Panc1 (cell line): ENCODE results near the gene C1RL. TPM values are rescaled to one million over a fixed set of nuclear protein-coding genes. Genes with fewer than 3 reads are reported as not detected.

Experiments used
- ATAC-seq: fragments of 200-7000 bp; cut with Tn5 transposase; 2 replicates; pipeline ENCODE4 v1.9.1; 2020; ENCODE audit warnings: mild to moderate bottlenecking, moderate library complexity
- BruUV-seq: library from RNA; stranded (reverse); fragments of 400-500 nt; replicated peaks from 2 replicates; lab custom pipeline; 2021; lab: Mats Ljungman, UMichigan
- CTCF ChIA-PET: fragments of 300-600 bp; sonication (Branson Sonifier 250); formaldehyde crosslinking; loops from one replicate; lab custom pipeline; 2022; ENCODE audit warnings: antibody characterized with exemption; lab: Charles Lee
- POLR2A ChIA-PET: fragments of 300-600 bp; sonication (Branson Sonifier 250); formaldehyde crosslinking; loops from one replicate; lab custom pipeline; 2022; ENCODE audit warnings: antibody characterized with exemption; lab: Charles Lee
- DNase-seq: peaks from one replicate; pipeline ENCODE4 v3.0.0-alpha.2; 2010; ENCODE audit warnings: low read depth, low spot score
- H3K27ac ChIP-seq: 2 replicates; pipeline ENCODE4 v1.5.1; 2011; ENCODE audit warnings: mild to moderate bottlenecking, low read length, inconsistent platforms
- H3K27me3 ChIP-seq: fragments of 200-500 bp; sonication (Bioruptor generic); 2 replicates; pipeline ENCODE4 v1.6.0; 2014; ENCODE audit warnings: low read length, inconsistent platforms; ENCODE audit not compliant: control insufficient read depth, insufficient read depth
- H3K36me3 ChIP-seq: fragments of 200-500 bp; sonication (Bioruptor generic); 2 replicates; pipeline ENCODE4 v1.5.1; 2014; ENCODE audit warnings: inconsistent platforms, mild to moderate bottlenecking, low read length, moderate library complexity; ENCODE audit not compliant: control insufficient read depth, insufficient read depth
- H3K4me1 ChIP-seq: 2 replicates; pipeline ENCODE4 v1.5.1; 2011; ENCODE audit warnings: inconsistent platforms, mild to moderate bottlenecking, low read length, moderate library complexity; ENCODE audit not compliant: control insufficient read depth, insufficient read depth
- H3K4me3 ChIP-seq, 2 experiments: 2 replicates each; pipeline ENCODE4 v1.5.1; 2011 to 2012; ENCODE audit warnings: low read depth in 2 of 2, low read length in 2 of 2, mild to moderate bottlenecking in 2 of 2, inconsistent platforms in 1 of 2, moderate library complexity in 1 of 2
- H3K9me3 ChIP-seq: fragments of 200-500 bp; sonication (Bioruptor generic); 2 replicates; pipeline ENCODE4 v1.5.1; 2014; ENCODE audit warnings: low read depth, mild to moderate bottlenecking, inconsistent platforms, low read length, moderate library complexity; ENCODE audit not compliant: control insufficient read depth, insufficient read depth
- CTCF ChIP-seq: fragments of 450-650 bp; IDR thresholded peaks from 2 replicates; pipeline ENCODE4 v1.5.1; 2017; ENCODE audit warnings: mild to moderate bottlenecking
- POLR2AphosphoS5 ChIP-seq: IDR thresholded peaks from 2 replicates; pipeline ENCODE4 v1.6.1; 2012; ENCODE audit warnings: mild to moderate bottlenecking, low read depth, low read length, moderate library complexity
- REST ChIP-seq, 2 experiments: IDR thresholded peaks; 2 replicates each; pipeline ENCODE4 v1.6.1; 2011 to 2012; ENCODE audit warnings: low read depth in 2 of 2, control low read depth in 1 of 2, low read length in 1 of 2, mild to moderate bottlenecking in 1 of 2, moderate library complexity in 1 of 2; ENCODE audit not compliant: insufficient read depth in 1 of 2
- SIN3A ChIP-seq: IDR thresholded peaks from 2 replicates; pipeline ENCODE4 v1.6.1; 2012; ENCODE audit warnings: low read depth, mild to moderate bottlenecking, low read length, moderate library complexity, borderline replicate concordance; ENCODE audit not compliant: insufficient read depth
- TCF7L2 ChIP-seq: IDR thresholded peaks from 2 replicates; pipeline ENCODE4 v1.6.1; 2011; ENCODE audit warnings: mild to moderate bottlenecking, low read depth, low read length, inconsistent platforms
- in situ Hi-C: cut with HindIII; loops from 2 replicates; pipeline ENCODE4 v1.10.0; 2016; ENCODE audit warnings: low sequenced_read_pairs, low pct_unique_long_range_greater_than_20kb
- intact Hi-C: fragments of 100-400 bp; cut with micrococcal nuclease; formaldehyde crosslinking; loops from one replicate; pipeline ENCODE4 v1.10.0; 2022; ENCODE audit not compliant: unreplicated experiment
- total RNA-seq: library from RNA; stranded (reverse); gene quantifications from one replicate; pipeline ENCODE4 v1.2.1, GENCODE V29; 2021; ENCODE audit not compliant: unreplicated experiment

C1RL gene
- total RNA-seq, 1 experiment from 2014 or later, result 10.7 TPM

- H3K4me1 ChIP-seq, result no peaks in the 10 kb centered on the region
- no peak overlapping the region for H3K4me3 ChIP-seq
- no TSS peak for BruUV-seq
- ChIA-PET CTCF (interaction anchor here (1.1 to 1.4 kb wide), 2 partner anchors 20 to 28 kb away, joined by 4 read pairs; no protein-coding TSS in a partner anchor), POLR2A (no interaction called here)
- no peaks in the 10 kb centered on the region for H3K36me3 ChIP-seq
- ATAC-seq (peak; percentile 62; the same call in 1 of the 2 replicates), DNase-seq (no peak)
- H3K27me3 ChIP-seq, result no peaks in the 10 kb centered on the region
- no peaks in the 10 kb centered on the region for H3K9me3 ChIP-seq
- intact Hi-C loops (loop anchor here (5.0 kb wide), 2 partner anchors 43 to 493 kb away; partner anchors contain the start of gene PEX5), in situ Hi-C loops (no loop called here)
- TF ChIP-seq CTCF (peak; percentile 72), TCF7L2 (no peak), POLR2AphosphoS5 (no peak), REST (IDR thresholded peaks at IDR 0.05; ENCODE audit: insufficient read depth in 1 of 2, low read depth in 2 of 2, low read length in 1 of 2) (no peak), SIN3A (no peak)
- H3K27ac ChIP-seq, result no peak overlapping the region
Measured at GRCh38 chr12:7144414-7145120, 35.6 kb upstream of the C1RL start.

- Histone ChIP-seq H3K9me3 (no peaks in the 10 kb centered on the region), H3K27me3 (no peaks in the 10 kb centered on the region), H3K36me3 (no peaks in the 10 kb centered on the region), H3K4me3 (no peak overlapping the region), H3K27ac (no peak overlapping the region), H3K4me1 (no peaks in the 10 kb centered on the region)
- TF ChIP-seq CTCF, result no peak
- ATAC-seq (no peak), DNase-seq (no peak)
- in situ Hi-C loops, result no loop called here
- POLR2A ChIA-PET, result interaction anchor here (0.7 kb wide), 1 partner anchor 800 kb away, joined by 15 read pairs; no protein-coding TSS in a partner anchor
- intact Hi-C loops, result loop anchor here (5.0 kb wide), 2 partner anchors 44 to 494 kb away; partner anchors contain the start of gene PEX5
- CTCF ChIA-PET, result interaction anchor here (1.4 kb wide), 1 partner anchor 21 kb away, joined by 4 read pairs; no protein-coding TSS in a partner anchor
- BruUV-seq, result no TSS peak
Measured at GRCh38 chr12:7143564-7143963, 34.5 kb upstream of the C1RL start.
